GM19397 (cell line): ENCODE results near the gene CCDC39.

ENCODE experiments used
- ATAC-seq: cut with Tn5 transposase; IDR thresholded peaks from one replicate; pipeline ENCODE4 v1.9.1; 2021; ENCODE audit warnings: mild to moderate bottlenecking, moderate library complexity; ENCODE audit not compliant: unreplicated experiment

The CCDC39 gene

GRCh38 chr3:180679178-180680096 lies at the start of gene CCDC39:
Gene CCDC39 (minus strand): TSS chr3:180679489. CDS start chr3:180679380, 109 bp downstream.
- peak; percentile 98 for ATAC-seq

GRCh38 chr3:180720012-180720411 lies 40.7 kb upstream of the CCDC39 start:
- no peak for ATAC-seq

GRCh38 chr3:180707896-180708295 lies 28.6 kb upstream of the CCDC39 start:
- ATAC-seq = no peak

GRCh38 chr3:180705619-180706018 lies 26.3 kb upstream of the CCDC39 start:
- ATAC-seq = no peak

GRCh38 chr3:180704532-180704931 lies 25.2 kb upstream of the CCDC39 start:
- ATAC-seq = no peak

- no peak for ATAC-seq
Measured at GRCh38 chr3:180700941-180701340, 21.7 kb upstream of the CCDC39 start.

- no peak for ATAC-seq
Measured at GRCh38 chr3:180698760-180699270, 19.5 kb upstream of the CCDC39 start.

- no peak for ATAC-seq
Measured at GRCh38 chr3:180694321-180694720, 15.0 kb upstream of the CCDC39 start.

GRCh38 chr3:180693656-180694055 lies 14.4 kb upstream of the CCDC39 start:
- ATAC-seq = no peak

- no peak for ATAC-seq
Measured at GRCh38 chr3:180690061-180690460, 10.8 kb upstream of the CCDC39 start.

GRCh38 chr3:180684807-180685206 lies 5.5 kb upstream of the CCDC39 start:
- ATAC-seq = no peak

GRCh38 chr3:180683816-180684215 lies 4.5 kb upstream of the CCDC39 start:
- ATAC-seq = no peak

GRCh38 chr3:180680097-180680430 lies 775 bp upstream of the CCDC39 start:
- ATAC-seq = peak; percentile 31

- no peak for ATAC-seq
Measured at GRCh38 chr3:180678231-180678630, 1.1 kb downstream of the CCDC39 start.

GRCh38 chr3:180661444-180661843 lies 17.8 kb downstream of the CCDC39 start:
- ATAC-seq = no peak

GRCh38 chr3:180657094-180657493 lies 22.2 kb downstream of the CCDC39 start:
- ATAC-seq = no peak

- no peak for ATAC-seq
Measured at GRCh38 chr3:180656406-180656805, 22.9 kb downstream of the CCDC39 start.

GRCh38 chr3:180646187-180646790 lies 33.0 kb downstream of the CCDC39 start:
- no peak for ATAC-seq

- ATAC-seq = no peak
Measured at GRCh38 chr3:180640987-180641386, 38.3 kb downstream of the CCDC39 start.

- no peak for ATAC-seq
Measured at GRCh38 chr3:180633722-180634121, 45.6 kb downstream of the CCDC39 start.

GRCh38 chr3:180631317-180631716 lies 48.0 kb downstream of the CCDC39 start:
- ATAC-seq = no peak

- no peak for ATAC-seq
Measured at GRCh38 chr3:180630371-180630770, 48.9 kb downstream of the CCDC39 start.
